Ammon's horn (tissue), 1 donor: ENCODE data around the gene CYP24A1.

Experiments
- DNase-seq: peaks from one replicate; pipeline ENCODE4 v3.0.0-alpha.2; 2016; ENCODE audit warnings: low spot score

Gene CYP24A1

GRCh38 chr20:54112221-54112884, 61.4 kb downstream of the CYP24A1 start:
- DNase-seq: no peak

DNA sequence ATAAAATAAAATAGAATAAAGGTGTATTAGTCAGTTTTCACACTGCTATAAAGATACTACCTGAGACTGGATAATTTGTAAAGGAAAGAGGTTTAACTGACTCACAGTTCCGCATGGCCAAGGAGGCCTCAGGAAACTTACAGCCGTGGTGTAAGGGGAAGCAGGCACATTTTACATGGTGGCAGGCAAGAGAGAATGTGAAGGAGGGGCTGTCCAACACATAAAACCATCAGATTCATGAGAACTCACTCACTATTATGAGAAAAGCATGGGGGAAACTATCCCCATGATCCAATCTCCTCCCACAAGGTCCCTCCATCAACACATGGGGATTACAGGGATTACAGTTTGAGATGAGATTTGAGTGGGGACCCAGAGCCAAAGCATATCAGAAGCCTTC, 62.3 kb downstream of the CYP24A1 start:
- no peak for DNase-seq

GRCh38 chr20:54110457-54110856, 63.3 kb downstream of the CYP24A1 start:
- no peak for DNase-seq

DNA sequence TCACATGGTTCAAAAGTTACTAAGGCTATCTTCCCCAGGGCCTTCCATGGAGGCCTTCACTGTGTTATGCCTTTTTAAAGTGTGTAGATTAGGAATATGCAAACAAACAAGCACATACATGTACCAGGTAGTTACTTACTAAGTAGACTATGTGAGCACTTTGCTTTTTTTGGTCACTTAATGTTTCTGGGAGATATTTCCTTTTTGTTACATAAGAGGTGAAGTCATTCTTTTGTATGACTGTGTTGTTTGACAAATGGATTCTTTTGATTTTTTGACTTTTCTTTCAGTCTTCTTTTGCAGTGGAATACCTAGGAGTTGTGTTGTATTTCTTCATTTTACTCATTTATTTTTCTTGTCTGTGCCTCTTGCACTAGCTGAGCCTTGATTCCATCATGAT, 63.7 kb downstream of the CYP24A1 start:
- DNase-seq: no peak

DNA sequence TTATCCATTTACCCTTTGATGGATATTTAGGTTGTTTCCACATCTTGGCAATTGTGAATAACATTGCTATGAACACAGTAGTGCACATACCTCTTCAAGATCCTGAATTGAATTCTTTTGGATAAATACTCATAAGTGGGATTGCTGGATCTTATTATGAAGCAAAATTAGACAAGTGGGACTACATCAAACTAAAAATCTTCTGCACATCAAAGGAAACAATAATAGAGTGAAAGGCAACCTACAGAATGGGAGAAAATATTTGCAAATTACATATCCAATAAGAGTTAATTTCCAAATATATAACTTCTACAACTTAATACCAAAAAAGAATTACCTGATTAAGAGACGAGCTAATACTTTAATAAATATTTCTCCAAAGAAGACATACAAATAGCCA, 65.0 kb downstream of the CYP24A1 start:
- DNase-seq: no peak

- no peak for DNase-seq
Observed at GRCh38 chr20:54108326-54108642, 65.5 kb downstream of the CYP24A1 start.

DNA sequence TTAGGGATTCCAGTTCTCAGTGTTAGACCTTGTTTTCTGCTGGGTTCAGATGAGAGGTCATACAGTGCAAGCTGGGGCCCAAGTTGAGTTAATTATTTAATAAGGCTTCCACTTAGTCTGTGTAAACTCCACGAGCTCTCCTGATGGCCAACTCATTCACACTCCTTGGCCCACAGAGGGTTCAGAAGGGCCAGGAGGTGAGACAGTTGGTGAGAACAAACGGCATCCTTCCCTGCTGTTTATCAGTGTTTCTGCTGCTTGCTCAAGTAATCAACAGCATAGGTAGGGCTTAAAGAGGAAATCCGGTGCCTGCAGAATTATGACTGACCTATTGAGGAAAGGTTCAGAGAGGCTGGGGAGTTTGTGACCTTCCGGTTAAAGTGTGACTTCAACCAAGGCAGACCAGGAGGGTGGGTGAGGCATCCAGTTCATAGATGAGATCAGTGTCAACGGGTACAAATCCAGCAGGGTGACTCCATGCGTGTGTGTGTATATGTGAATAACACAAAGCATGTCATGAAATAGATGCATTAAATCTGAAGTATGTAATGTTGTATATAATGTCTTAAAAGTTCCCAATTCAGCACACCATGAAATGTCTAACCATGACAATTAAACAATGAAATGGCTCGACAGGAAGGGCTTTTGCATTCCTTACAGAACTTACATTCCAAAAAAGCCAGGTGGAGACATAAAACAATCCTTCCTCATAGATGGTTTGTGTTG, 66.0 kb downstream of the CYP24A1 start:
- DNase-seq: no peak

- no peak for DNase-seq
Observed at GRCh38 chr20:54107181-54107580, 66.6 kb downstream of the CYP24A1 start.

DNA sequence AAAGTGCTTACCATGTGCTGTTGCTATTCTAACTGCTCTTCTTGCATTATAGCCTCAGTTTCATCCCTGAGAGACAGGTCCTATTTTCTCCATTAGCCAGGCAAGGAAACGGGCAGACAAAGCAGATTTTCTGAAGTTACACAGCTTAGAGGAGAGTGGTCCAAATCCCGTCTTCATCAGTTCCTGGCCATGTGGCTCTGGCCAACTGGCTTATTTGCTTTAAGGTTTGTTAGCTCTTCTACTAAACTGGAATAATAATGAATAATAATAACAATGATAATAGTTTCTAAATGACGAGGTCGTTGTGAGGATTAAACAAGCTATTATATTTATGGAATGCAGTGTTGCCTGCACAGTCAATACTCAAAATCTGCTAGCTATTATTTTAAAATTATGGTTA, 67.6 kb downstream of the CYP24A1 start:
- DNase-seq: no peak

DNA sequence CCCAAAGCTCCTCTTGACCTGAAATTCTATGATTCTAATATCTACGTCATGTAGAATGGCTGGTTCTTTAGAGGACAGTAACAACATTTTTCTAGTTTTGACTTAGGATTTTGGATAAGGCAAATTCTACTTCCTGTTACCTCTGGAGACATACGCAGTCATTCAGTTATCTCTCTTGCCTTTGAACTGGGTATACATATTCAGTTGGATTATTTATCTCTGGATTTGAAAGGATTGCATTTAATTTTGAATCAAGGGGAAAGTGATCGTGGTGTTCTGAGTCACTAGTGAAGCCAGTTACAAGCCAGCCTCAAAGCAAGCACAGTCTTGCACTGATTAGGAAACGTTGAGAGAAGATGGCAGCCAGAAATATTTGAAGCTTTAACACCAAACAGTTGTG, 68.1 kb downstream of the CYP24A1 start:
- no peak for DNase-seq

- DNase-seq: no peak
Observed at GRCh38 chr20:54104781-54105180, 69.0 kb downstream of the CYP24A1 start.

- DNase-seq: no peak
Observed at GRCh38 chr20:54103762-54104600, 69.8 kb downstream of the CYP24A1 start.
